Lung (tissue), 12 donors: ENCODE measurements around the gene MINPP1. TPM values are rescaled to one million over a fixed set of nuclear protein-coding genes. Genes with fewer than 3 reads are reported as not detected.

Source experiments
- ATAC-seq: fragments of 200-7000 bp; cut with Tn5 transposase; one replicate; pipeline ENCODE4 v1.9.1; 2020; ENCODE audit warnings: moderate number of reproducible peaks; ENCODE audit not compliant: insufficient read depth, low FRiP score
- DNase-seq, 3 donors: peaks; one replicate each; pipeline ENCODE4 v3.0.0-alpha.2; 2013 to 2017
- H3K27ac ChIP-seq, 2 donors: one replicate each; pipeline ENCODE4 v1.5.1; 2013; ENCODE audit warnings: mild to moderate bottlenecking in 2 of 2, moderate library complexity in 2 of 2, control low read depth in 1 of 2, inconsistent platforms in 1 of 2, low read depth in 1 of 2, low read length in 1 of 2
- H3K27me3 ChIP-seq, 3 donors: one replicate each; pipeline ENCODE4 v1.5.1; 2013; ENCODE audit warnings: low read length in 2 of 3; ENCODE audit not compliant: control insufficient read depth in 3 of 3, insufficient read depth in 3 of 3
- H3K36me3 ChIP-seq, 4 donors: one replicate each; pipeline ENCODE4 v1.5.1; 2013; ENCODE audit warnings: low read length in 4 of 4, mild to moderate bottlenecking in 1 of 4, moderate library complexity in 1 of 4; ENCODE audit not compliant: control insufficient read depth in 4 of 4, insufficient read depth in 4 of 4
- H3K4me1 ChIP-seq, 5 donors: one replicate each; pipeline ENCODE4 v1.5.1; 2013; ENCODE audit warnings: low read length in 5 of 5, mild to moderate bottlenecking in 2 of 5, moderate library complexity in 1 of 5; ENCODE audit not compliant: control insufficient read depth in 5 of 5, insufficient read depth in 5 of 5
- H3K4me3 ChIP-seq: one replicate; pipeline ENCODE4 v1.5.1; 2013; ENCODE audit warnings: mild to moderate bottlenecking, control low read depth, moderate library complexity
- H3K9ac ChIP-seq, 2 donors: one replicate each; pipeline ENCODE4 v1.5.1; 2013; ENCODE audit warnings: low read length in 2 of 2, control low read depth in 1 of 2; ENCODE audit not compliant: insufficient read depth in 1 of 2
- H3K9me3 ChIP-seq, 4 donors: one replicate each; pipeline ENCODE4 v1.5.1; 2013; ENCODE audit warnings: low read length in 3 of 4, mild to moderate bottlenecking in 1 of 4, moderate library complexity in 1 of 4; ENCODE audit not compliant: control insufficient read depth in 4 of 4, insufficient read depth in 3 of 4
- CTCF ChIP-seq: IDR thresholded peaks from 2 replicates; pipeline ENCODE4 v1.5.1; 2012; ENCODE audit warnings: mild to moderate bottlenecking; ENCODE audit errors: control extremely low read depth, extremely low read depth
- WGBS, 2 donors: extraction: QIAGEN DNeasy Blood & Tissue Kit; methylation state at CpG; one replicate each; pipeline ENCODE4 v1.1.7; 2013; 5-methylcytosine and 5-hydroxymethylcytosine counted together
- polyA plus RNA-seq, 2 donors: library from polyadenylated mRNA; stranded (reverse); fragments of 200-250 nt; gene quantifications; one replicate each; pipeline ENCODE4 v1.2.1, GENCODE V29; 2013
- total RNA-seq, 2 donors: library from RNA; depleted of rRNA in 1 of 2; stranded (reverse); fragments of >200 nt in 1 of 2; gene quantifications; one replicate each; pipeline ENCODE4 v1.2.1, GENCODE V29; 2014 to 2021
- donor health status: control.
- donor health status: control.
- donor health status: Bipolar disorder and iron deficiency.
- donor health status: healthy.
- donor health status: DM: yes; HTN: yes; CAD: no.

MINPP1 gene
- total and polyA plus RNA-seq, 4 donors: 8.2 to 31.2 (median 12.4) TPM

- Histone ChIP-seq H3K4me1 (peaks cover 0 to 31% (median 5%) of the 10 kb centered on the region in 5 donors), H3K27me3 (no peaks in the 10 kb centered on the region), H3K36me3 (peaks cover 2 to 7% (median 5%) of the 10 kb centered on the region in 4 donors), H3K27ac (peak overlapping the region in 1 of 2 donors; percentile 60), H3K4me3 (no peak overlapping the region), H3K9me3 (no peaks in the 10 kb centered on the region), H3K9ac (no peak overlapping the region)
- WGBS, 2 donors: 69 to 72% methylated on average over 3 of the region's 3 CpGs
- DNase-seq (no peak), ATAC-seq (no peak)
- no peak for TF ChIP-seq CTCF
Measured at GRCh38 chr10:87547734-87548311, 43.1 kb downstream of the MINPP1 start.

GRCh38 chr10:87550741-87551140 lies 46.0 kb downstream of the MINPP1 start:
- H3K4me3 ChIP-seq: no peak overlapping the region
- no peak for DNase-seq
- no peaks in the 10 kb centered on the region for H3K27me3 ChIP-seq
- no peak overlapping the region for H3K9ac ChIP-seq
- no peak for ATAC-seq
- H3K36me3 ChIP-seq: peaks cover 0 to 4% (median 0%) of the 10 kb centered on the region in 4 donors
- H3K4me1 ChIP-seq: peaks cover 0 to 22% (median 5%) of the 10 kb centered on the region in 5 donors
- no peaks in the 10 kb centered on the region for H3K9me3 ChIP-seq
- no peak overlapping the region for H3K27ac ChIP-seq
- no peak for TF ChIP-seq CTCF
- 83 to 95% methylated on average over 2 of the region's 2 CpGs for WGBS, 2 donors

GRCh38 chr10:87551326-87551725 lies 46.6 kb downstream of the MINPP1 start:
- Histone ChIP-seq H3K4me3 (no peak overlapping the region), H3K9ac (no peak overlapping the region), H3K4me1 (peaks cover 0 to 22% (median 5%) of the 10 kb centered on the region in 5 donors), H3K27me3 (no peaks in the 10 kb centered on the region), H3K36me3 (peaks cover 0 to 4% (median 0%) of the 10 kb centered on the region in 4 donors), H3K27ac (no peak overlapping the region), H3K9me3 (no peaks in the 10 kb centered on the region)
- DNase-seq: no peak
- no peak for ATAC-seq
- no peak for TF ChIP-seq CTCF
